Measurements from ENCODE around the gene COL8A1.

DNA sequence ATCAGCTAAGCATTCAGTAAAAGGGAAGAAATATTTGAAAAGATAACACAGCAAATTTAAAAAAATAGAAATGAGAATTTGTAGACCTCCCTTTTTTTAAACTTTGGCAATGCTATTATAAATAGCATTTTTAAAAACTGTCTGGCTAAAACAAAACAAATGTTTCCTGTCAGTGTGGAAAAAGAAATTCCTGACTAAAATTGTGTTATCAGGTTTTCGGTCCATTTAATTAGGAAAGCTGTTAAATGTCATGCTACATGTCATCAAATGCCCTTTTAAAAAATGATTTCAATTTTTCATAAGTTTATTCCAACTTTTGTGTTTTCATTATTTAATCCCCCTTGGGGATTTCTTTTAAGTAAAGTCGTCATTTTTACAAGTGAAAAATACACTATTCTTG, 29.6 kb downstream of the COL8A1 start:
- TF ChIP-seq, protein P1, sequence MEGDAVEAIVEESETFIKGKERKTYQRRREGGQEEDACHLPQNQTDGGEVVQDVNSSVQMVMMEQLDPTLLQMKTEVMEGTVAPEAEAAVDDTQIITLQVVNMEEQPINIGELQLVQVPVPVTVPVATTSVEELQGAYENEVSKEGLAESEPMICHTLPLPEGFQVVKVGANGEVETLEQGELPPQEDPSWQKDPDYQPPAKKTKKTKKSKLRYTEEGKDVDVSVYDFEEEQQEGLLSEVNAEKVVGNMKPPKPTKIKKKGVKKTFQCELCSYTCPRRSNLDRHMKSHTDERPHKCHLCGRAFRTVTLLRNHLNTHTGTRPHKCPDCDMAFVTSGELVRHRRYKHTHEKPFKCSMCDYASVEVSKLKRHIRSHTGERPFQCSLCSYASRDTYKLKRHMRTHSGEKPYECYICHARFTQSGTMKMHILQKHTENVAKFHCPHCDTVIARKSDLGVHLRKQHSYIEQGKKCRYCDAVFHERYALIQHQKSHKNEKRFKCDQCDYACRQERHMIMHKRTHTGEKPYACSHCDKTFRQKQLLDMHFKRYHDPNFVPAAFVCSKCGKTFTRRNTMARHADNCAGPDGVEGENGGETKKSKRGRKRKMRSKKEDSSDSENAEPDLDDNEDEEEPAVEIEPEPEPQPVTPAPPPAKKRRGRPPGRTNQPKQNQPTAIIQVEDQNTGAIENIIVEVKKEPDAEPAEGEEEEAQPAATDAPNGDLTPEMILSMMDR (conservative IDR thresholded peaks at IDR 0.05), result no peak
- TF ChIP-seq EZH2 (IDR thresholded peaks at IDR 0.05; ENCODE audit: low read depth), result no peak

Measured in PC-9 (cell line).